Lower leg skin (tissue), 4 donors: ENCODE measurements around the gene OLFML2B. TPM values are rescaled to one million over a fixed set of nuclear protein-coding genes. Genes with fewer than 3 reads are reported as not detected.

ENCODE experiments used
- DNase-seq, 2 donors: peaks; one replicate each; pipeline ENCODE4 v3.0.0-alpha.2; 2019; ENCODE audit warnings: low spot score in 2 of 2
- H3K4me3 ChIP-seq: fragments of 200-600 bp; sonication (generic); 2 replicates; pipeline ENCODE4 v1.5.1; 2017; ENCODE audit warnings: mild to moderate bottlenecking, low read depth; ENCODE audit not compliant: poor library complexity, severe bottlenecking
- POLR2A ChIP-seq, 2 donors: fragments of 450-650 bp; IDR thresholded peaks; one replicate each; pipeline ENCODE4 v1.6.1; 2016 to 2017; ENCODE audit warnings: antibody characterized with exemption in 2 of 2, mild to moderate bottlenecking in 1 of 2, moderate library complexity in 1 of 2
- WGBS, 2 donors: methylation state at CpG; one replicate each; pipeline ENCODE4 v1.1.5; 2018; 5-methylcytosine and 5-hydroxymethylcytosine counted together
- intact Hi-C: fragments of 100-400 bp; cut with DNase I; formaldehyde crosslinking; loops from one replicate; pipeline ENCODE4 v1.15.0; 2023; ENCODE audit warnings: low total_unique reads
- total RNA-seq, 4 donors: library from RNA; depleted of rRNA; stranded (reverse); fragments of >200 nt; gene quantifications; one replicate each; pipeline ENCODE4 v1.1.0, GENCODE V29; 2016
- TF ChIP-seq, protein P1 (sequence below), 3 donors: fragments of 450-650 bp; IDR thresholded peaks; one replicate each; pipeline ENCODE4 v1.5.1; 2016; ENCODE audit warnings: antibody characterized with exemption in 3 of 3, mild to moderate bottlenecking in 3 of 3, moderate library complexity in 2 of 3

The OLFML2B gene
- total RNA-seq, 4 donors from 2014 or later, result 2.0 to 6.1 (median 3.1) TPM

DNA sequence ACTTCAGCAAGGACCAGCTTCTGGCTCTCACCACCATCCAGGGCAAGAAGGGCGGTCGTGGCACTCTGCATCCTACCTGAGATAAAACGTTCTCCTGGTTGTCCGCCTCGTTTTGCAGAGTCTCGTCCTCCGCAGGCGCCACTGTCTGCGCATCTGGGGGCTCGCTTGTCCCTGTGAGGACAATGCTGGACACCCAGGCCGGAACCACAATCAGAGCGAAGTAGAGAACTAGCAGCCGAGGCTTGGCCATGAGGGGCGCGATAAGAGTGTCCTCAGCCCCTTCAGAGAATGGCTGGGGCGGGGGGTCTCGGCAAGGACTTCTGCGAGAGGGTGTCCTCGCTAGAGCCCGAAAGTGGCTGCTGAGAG lies 505 bp downstream of the OLFML2B start:
- DNase-seq, result no peak
- H3K4me3 ChIP-seq, result peak overlapping the region; percentile 39
- TF ChIP-seq POLR2A (IDR thresholded peaks at IDR 0.05), result no peak
- TF ChIP-seq, protein P1, sequence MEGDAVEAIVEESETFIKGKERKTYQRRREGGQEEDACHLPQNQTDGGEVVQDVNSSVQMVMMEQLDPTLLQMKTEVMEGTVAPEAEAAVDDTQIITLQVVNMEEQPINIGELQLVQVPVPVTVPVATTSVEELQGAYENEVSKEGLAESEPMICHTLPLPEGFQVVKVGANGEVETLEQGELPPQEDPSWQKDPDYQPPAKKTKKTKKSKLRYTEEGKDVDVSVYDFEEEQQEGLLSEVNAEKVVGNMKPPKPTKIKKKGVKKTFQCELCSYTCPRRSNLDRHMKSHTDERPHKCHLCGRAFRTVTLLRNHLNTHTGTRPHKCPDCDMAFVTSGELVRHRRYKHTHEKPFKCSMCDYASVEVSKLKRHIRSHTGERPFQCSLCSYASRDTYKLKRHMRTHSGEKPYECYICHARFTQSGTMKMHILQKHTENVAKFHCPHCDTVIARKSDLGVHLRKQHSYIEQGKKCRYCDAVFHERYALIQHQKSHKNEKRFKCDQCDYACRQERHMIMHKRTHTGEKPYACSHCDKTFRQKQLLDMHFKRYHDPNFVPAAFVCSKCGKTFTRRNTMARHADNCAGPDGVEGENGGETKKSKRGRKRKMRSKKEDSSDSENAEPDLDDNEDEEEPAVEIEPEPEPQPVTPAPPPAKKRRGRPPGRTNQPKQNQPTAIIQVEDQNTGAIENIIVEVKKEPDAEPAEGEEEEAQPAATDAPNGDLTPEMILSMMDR (IDR thresholded peaks at IDR 0.05), result no peak
- intact Hi-C loops, result no loop called here
- 36 to 58% methylated on average over 15 to 20 of the region's 20 CpGs for WGBS, 2 donors

DNA sequence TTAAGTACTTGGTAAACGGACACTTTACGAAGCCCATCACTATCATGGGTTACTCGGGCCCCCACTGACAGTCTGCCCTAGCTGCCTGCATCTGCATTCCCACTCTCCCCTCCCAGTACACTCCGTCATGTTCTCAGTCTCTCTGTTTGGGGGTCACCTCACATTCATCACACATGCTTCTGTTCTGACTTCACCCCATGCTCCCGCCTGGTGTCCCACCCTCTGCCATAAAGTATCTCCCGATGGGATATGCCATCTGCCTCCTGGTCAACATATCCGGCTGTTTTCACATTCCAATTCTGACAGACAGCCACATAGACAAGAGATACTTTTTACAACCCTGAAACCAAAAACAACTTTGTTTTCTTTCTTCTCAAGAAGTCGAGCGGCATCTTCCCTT lies 1.0 kb downstream of the OLFML2B start:
- DNase-seq, result no peak
- intact Hi-C loops, result no loop called here
- no peak for TF ChIP-seq POLR2A (IDR thresholded peaks at IDR 0.05)
- TF ChIP-seq, protein P1 (IDR thresholded peaks at IDR 0.05), result no peak
- H3K4me3 ChIP-seq, result no peak overlapping the region
- 64 to 70% methylated on average over 9 of the region's 9 CpGs for WGBS, 2 donors

DNA sequence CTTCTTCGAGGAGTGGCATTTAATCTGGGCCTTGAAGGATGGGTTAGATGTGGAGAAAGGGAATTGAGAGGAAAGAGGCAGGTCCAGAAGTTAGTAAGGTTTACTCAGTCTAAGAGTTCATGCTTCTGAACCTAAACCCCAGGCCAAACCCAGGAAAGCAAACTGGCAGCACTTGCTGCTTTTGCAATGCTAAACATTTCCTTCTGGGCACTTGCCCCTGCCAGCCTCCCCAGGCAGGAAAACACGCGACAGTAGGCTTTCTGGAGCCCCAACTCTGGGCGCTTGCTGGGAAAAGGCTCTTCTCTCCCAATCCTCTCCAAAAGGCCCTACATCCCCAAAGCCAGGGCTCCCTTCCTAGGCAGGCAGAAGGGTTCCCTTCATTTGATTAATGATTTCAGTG lies 2.5 kb downstream of the OLFML2B start:
- no peak overlapping the region for H3K4me3 ChIP-seq
- intact Hi-C loops, result no loop called here

DNA sequence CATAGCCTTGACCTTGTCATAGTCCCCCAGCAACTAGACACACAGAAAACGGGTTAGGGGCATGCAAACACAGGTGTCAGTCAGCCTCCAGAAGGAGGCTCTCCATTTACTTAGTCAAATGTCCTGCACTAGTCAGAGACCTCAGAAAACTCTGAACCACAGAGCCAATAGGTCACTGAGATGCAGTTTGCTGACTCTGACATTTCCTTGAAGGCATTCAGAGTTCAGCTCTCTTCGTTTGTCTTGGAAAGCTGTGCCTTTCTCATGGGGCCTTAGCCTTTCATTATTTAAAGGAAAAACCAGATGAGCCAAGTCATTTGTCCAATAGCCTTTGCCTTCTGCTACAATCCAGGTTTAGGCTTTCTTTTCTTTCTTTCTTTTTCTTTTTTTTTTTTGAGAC lies 3.5 kb downstream of the OLFML2B start:
- no peak for DNase-seq
- TF ChIP-seq, protein P1 (IDR thresholded peaks at IDR 0.05), result no peak
- WGBS, 2 donors, result 60 to 65% methylated on average over 2 of the region's 2 CpGs
- H3K4me3 ChIP-seq, result no peak overlapping the region
- intact Hi-C loops, result no loop called here

More for the DNA sequence above, 2.5 kb downstream of the OLFML2B start:
- WGBS, 2 donors, result 60 to 68% methylated on average over 4 of the region's 4 CpGs
- DNase-seq, result no peak
- no peak for TF ChIP-seq POLR2A (IDR thresholded peaks at IDR 0.05)
- TF ChIP-seq, protein P1 (IDR thresholded peaks at IDR 0.05), result no peak

DNA sequence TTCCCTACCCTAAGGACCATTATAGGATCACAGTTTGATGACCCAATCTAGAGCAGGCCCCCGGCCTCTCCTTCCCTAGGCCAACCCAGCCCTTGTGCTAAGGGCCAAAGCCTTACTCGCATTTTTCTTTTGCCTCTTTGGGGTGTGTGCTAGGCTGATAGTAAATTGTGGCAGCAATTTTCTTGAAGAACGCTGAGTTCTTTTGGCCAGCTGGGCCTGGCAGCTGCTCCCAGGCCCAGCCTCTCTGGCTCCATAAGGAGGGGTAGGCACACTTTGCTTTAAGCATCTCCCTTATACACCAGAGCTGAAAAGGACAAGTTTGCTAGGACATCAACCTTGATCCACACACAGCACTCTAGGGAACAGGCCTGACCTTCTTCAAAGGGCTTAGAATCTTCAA lies 4.2 kb downstream of the OLFML2B start:
- DNase-seq, result peak in 1 of 2 donors; percentile 36
- intact Hi-C loops, result no loop called here
- H3K4me3 ChIP-seq, result no peak overlapping the region
- WGBS, 2 donors, result 38 to 68% methylated on average over 3 of the region's 3 CpGs
- TF ChIP-seq, protein P1 (IDR thresholded peaks at IDR 0.05), result no peak
- TF ChIP-seq POLR2A (IDR thresholded peaks at IDR 0.05), result no peak

DNA sequence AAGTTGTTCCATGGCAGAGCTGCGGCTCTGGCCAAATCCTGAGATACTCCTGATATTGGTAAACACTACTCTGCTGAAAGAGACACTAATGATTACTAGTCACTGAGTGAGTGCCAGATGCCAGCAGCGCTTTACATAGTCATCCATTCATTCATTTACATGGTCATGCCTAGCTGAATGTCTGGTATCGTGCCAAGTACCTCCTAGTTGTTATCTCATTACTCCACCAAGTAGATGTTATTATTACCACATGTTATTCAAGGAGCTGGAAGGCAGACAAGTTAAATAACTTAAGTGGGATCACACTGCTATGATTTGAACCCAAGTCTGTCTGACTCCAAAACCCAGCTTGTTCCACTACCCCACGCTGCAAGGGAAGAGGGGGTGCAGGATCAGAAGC lies 4.7 kb downstream of the OLFML2B start:
- TF ChIP-seq, protein P1 (IDR thresholded peaks at IDR 0.05), result no peak
- TF ChIP-seq POLR2A (IDR thresholded peaks at IDR 0.05), result no peak
- no peak overlapping the region for H3K4me3 ChIP-seq
- WGBS, 2 donors, result 61 to 74% methylated on average over 4 of the region's 4 CpGs
- peak in 1 of 2 donors; percentile 50 for DNase-seq
- intact Hi-C loops, result no loop called here
